HEK293T (cell line): ENCODE results near the gene EXOC4.

Source experiments
- ARNT ChIP-seq: fragments of 450-650 bp; IDR thresholded peaks from 2 replicates; pipeline ENCODE4 v1.6.1; 2017; ENCODE audit warnings: mild to moderate bottlenecking
- BHLHE40 ChIP-seq: fragments of 450-650 bp; IDR thresholded peaks from 2 replicates; pipeline ENCODE4 v1.6.1; 2016; ENCODE audit warnings: mild to moderate bottlenecking, moderate library complexity, borderline replicate concordance
- ELF4 ChIP-seq: fragments of 450-650 bp; IDR thresholded peaks from 2 replicates; pipeline ENCODE4 v1.6.1; 2017; ENCODE audit warnings: antibody characterized with exemption
- SUZ12 ChIP-seq: fragments of 450-650 bp; IDR thresholded peaks from 2 replicates; pipeline ENCODE4 v1.6.1; 2016; ENCODE audit warnings: mild to moderate bottlenecking

GRCh38 chr7:133593561-133593960, 340.7 kb downstream of the EXOC4 start:
- TF ChIP-seq SUZ12 (no peak), BHLHE40 (no peak), ARNT (no peak), ELF4 (no peak)
